D341Med (cell line): Measurements from ENCODE around the gene MAP3K2.

Experiments
- DNase-seq: peaks from one replicate; pipeline ENCODE4 v3.0.0; 2012; ENCODE audit warnings: low spot score

MAP3K2 gene

GRCh38 chr2:127288274-127288673 lies 99.5 kb downstream of the MAP3K2 start:
- no peak for DNase-seq

GRCh38 chr2:127283275-127283674 lies 104.5 kb downstream of the MAP3K2 start:
- DNase-seq = no peak

GRCh38 chr2:127280693-127281092 lies 107.1 kb downstream of the MAP3K2 start:
- DNase-seq = no peak

- no peak for DNase-seq
Observed at GRCh38 chr2:127279781-127280180, 108.0 kb downstream of the MAP3K2 start.

- DNase-seq = no peak
Observed at GRCh38 chr2:127278959-127279358, 108.8 kb downstream of the MAP3K2 start.

- no peak for DNase-seq
Observed at GRCh38 chr2:127277028-127277427, 110.7 kb downstream of the MAP3K2 start.

GRCh38 chr2:127275789-127276188 lies 112.0 kb downstream of the MAP3K2 start:
- DNase-seq = no peak

- no peak for DNase-seq
Observed at GRCh38 chr2:127275356-127275755, 112.4 kb downstream of the MAP3K2 start.

- DNase-seq = no peak
Observed at GRCh38 chr2:127270663-127271062, 117.1 kb downstream of the MAP3K2 start.

- DNase-seq = no peak
Observed at GRCh38 chr2:127261804-127262406, 125.9 kb downstream of the MAP3K2 start.

- no peak for DNase-seq
Observed at GRCh38 chr2:127259355-127259754, 128.4 kb downstream of the MAP3K2 start.

- no peak for DNase-seq
Observed at GRCh38 chr2:127256866-127257265, 130.9 kb downstream of the MAP3K2 start.

GRCh38 chr2:127256381-127256780 lies 131.4 kb downstream of the MAP3K2 start:
- no peak for DNase-seq

GRCh38 chr2:127255721-127256120 lies 132.1 kb downstream of the MAP3K2 start:
- no peak for DNase-seq

- DNase-seq = no peak
Observed at GRCh38 chr2:127255146-127255545, 132.6 kb downstream of the MAP3K2 start.

GRCh38 chr2:127254386-127254981 lies 133.3 kb downstream of the MAP3K2 start:
- no peak for DNase-seq
